ENCODE data around the gene CNTN4.

Gene CNTN4

GRCh38 chr3:3081381-3082233 is 982.9 kb downstream of the CNTN4 start:
- DNase-seq, result no peak

GRCh38 chr3:3082234-3082924 is 983.7 kb downstream of the CNTN4 start:
- no peak for DNase-seq

- DNase-seq, result no peak
Measured at GRCh38 chr3:3084890-3085289, 986.2 kb downstream of the CNTN4 start.

- DNase-seq, result no peak
Measured at GRCh38 chr3:3085782-3086181, 987.1 kb downstream of the CNTN4 start.

GRCh38 chr3:3086239-3086638 is 987.6 kb downstream of the CNTN4 start:
- DNase-seq, result no peak

GRCh38 chr3:3087279-3087678 is 988.6 kb downstream of the CNTN4 start:
- DNase-seq, result no peak

GRCh38 chr3:3087716-3088465 is 989.2 kb downstream of the CNTN4 start:
- DNase-seq, result no peak

- DNase-seq, result no peak
Measured at GRCh38 chr3:3089017-3089416, 990.4 kb downstream of the CNTN4 start.

- DNase-seq, result no peak
Measured at GRCh38 chr3:3097958-3098357, 999.3 kb downstream of the CNTN4 start.

- no peak for DNase-seq
Measured at GRCh38 chr3:3101660-3102458, 1003.2 kb downstream of the CNTN4 start.

GRCh38 chr3:3102751-3103150 is 1004.1 kb downstream of the CNTN4 start:
- no peak for DNase-seq

- DNase-seq, result no peak
Measured at GRCh38 chr3:3105246-3105645, 1006.6 kb downstream of the CNTN4 start.

- DNase-seq, result no peak
Measured at GRCh38 chr3:3105815-3106214, 1007.1 kb downstream of the CNTN4 start.

GRCh38 chr3:3107181-3107580 is 1008.5 kb downstream of the CNTN4 start:
- DNase-seq, result no peak
